Activated CD8-positive, alpha-beta memory T cell treated with anti-CD3 and anti-CD28 coated beads for 36 hours (primary cell): ENCODE data around the gene HMGCS2. TPM values are rescaled to one million over a fixed set of nuclear protein-coding genes. Genes with fewer than 3 reads are reported as not detected.
"Not testable (repeated sequence)": the region's sequence is repeated elsewhere in the genome, so short reads cannot be mapped to it uniquely, and the experiment has no call there.

Experiments used
- CTCF ChIA-PET: fragments of 350-600 bp; sonication (Branson Sonifier 250); formaldehyde crosslinking; loops from one replicate; lab custom pipeline; 2021; ENCODE audit warnings: antibody characterized with exemption; lab: Charles Lee
- POLR2A ChIA-PET: fragments of 350-600 bp; sonication (Branson Sonifier 250); formaldehyde crosslinking; loops from one replicate; lab custom pipeline; 2021; ENCODE audit warnings: antibody characterized with exemption; lab: Charles Lee
- total RNA-seq, 2 experiments: library from RNA; stranded (reverse); gene quantifications; one replicate each; pipeline ENCODE4 v1.2.3, GENCODE V29; 2021

Gene HMGCS2
- total RNA-seq, 2 experiments from 2014 or later = not detected

DNA sequence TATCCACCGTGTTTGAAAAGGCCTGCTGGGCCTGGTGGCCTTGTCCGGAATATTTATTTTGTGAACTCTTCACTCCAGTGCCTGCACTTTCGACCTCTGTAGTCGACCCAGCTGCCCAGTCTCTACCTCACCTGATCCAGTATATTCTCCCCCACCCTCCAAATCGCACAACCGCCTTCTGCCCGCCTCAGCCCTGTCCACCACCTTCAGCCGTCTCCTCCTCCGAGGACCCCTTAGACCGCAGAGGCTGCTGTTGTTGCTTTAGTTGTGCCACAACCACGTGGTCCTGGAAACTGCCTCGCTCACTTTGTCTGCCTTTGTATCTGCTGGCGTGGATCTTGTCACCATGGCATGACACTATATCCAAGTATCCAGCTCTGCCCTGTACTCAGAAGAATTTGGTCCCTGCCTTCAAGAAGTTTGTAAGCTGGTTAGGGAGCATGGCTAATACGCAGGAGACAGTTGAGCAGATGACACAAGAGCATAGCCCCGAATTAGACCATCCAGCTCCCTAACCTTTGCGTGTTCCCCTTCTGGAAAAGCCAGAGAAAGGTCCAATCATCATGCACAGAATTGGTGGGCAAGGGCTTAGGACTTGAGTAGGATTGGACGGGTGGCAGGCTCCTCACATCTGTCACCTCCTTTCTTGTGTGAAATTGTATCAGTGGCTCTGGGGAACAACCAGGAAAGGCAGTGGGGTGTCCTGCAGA is 55.5 kb downstream of the HMGCS2 start:
- POLR2A ChIA-PET = no interaction called here
- CTCF ChIA-PET = no interaction called here

DNA sequence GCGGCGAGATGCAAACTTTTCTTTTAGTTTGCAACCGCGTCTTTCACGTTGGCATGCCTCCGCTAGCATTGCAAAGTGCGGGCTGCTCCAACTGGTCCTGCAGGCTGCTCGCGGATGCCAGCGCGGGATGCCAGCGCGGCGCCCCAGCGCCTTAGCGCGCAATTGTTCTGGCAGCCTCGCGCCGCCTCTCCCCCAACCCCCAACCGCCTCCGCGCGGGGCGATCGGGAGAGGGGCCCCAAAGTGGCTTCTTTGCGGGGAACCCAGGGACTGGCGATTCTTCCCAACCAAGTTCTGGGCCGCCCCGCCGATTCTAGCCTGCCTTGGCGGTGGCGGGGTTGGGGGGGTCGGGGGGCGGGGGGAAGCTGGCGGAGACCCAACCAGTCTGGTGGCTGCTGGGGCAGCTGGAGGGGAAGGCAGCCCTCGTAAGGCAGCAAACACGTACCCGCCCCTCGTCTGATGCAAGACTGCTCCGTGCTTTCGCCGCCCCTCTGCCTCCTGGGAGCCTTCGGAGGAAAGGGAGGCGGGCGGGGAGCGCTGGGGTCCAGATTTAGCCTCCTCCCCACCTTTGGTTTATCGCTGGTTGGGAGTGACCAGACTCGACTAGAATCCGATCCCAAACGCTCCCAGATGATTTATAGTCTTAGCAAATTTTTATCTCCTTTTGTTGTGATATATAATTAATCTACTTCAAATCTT is 56.2 kb downstream of the HMGCS2 start:
- POLR2A ChIA-PET = interaction anchor here (0.7 kb wide), 2 partner anchors 411 to 531 kb away, joined by 5 to 11 read pairs; no protein-coding TSS in a partner anchor
- CTCF ChIA-PET = interaction anchor here (0.9 kb wide), 1 partner anchor 64 kb away, joined by 3 read pairs; the partner anchor contains the start of gene ZNF697

DNA sequence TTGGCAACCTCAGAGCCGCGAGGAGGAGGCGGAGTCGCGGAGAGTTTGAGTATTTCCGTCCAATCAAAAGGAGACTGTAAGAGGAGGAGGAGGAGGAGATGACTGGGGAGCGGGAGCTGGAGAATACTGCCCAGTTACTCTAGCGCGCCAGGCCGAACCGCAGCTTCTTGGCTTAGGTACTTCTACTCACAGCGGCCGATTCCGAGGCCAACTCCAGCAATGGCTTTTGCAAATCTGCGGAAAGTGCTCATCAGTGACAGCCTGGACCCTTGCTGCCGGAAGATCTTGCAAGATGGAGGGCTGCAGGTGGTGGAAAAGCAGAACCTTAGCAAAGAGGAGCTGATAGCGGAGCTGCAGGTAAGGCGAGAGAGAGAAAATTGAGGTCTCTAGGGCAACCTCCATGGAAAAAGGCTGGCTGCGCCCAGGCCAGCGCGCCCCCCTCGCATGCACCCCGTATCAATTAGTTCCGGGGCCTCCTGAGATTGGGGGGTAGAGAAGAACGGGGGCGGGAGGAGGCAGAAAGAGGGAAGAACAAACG is 56.8 kb downstream of the HMGCS2 start, which contains the start of gene PHGDH:
TSS of gene PHGDH (plus strand) at position 131 of the 538 bp plus-strand sequence. CDS start at position 220, 89 bp downstream.
- ChIA-PET CTCF (interaction anchor here (0.8 to 0.9 kb wide), 2 partner anchors 63 to 93 kb away, joined by 3 read pairs; partner anchors contain the start of gene ZNF697), POLR2A (interaction anchor here (0.7 kb wide), 2 partner anchors 410 to 531 kb away, joined by 5 to 11 read pairs; no protein-coding TSS in a partner anchor)

DNA sequence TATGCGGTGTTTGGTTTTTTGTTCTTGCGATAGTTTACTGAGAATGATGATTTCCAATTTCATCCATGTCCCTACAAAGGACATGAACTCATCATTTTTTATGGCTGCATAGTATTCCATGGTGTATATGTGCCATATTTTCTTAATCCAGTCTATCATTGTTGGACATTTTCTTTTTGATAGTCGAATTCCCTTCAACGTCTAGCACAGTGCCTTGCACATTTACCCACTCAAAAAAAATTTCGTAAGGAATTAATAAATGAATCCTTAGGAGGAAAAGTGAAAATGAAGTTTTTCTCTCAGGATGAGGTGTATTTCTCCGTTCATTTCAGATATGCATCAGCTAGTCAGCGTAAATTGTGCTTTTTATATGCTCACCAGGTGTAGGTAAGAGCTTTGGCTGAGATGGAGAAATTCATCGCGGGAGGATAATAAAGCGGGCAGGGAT is 57.3 kb downstream of the HMGCS2 start:
- ChIA-PET CTCF (interaction anchor here (0.8 kb wide), 1 partner anchor 93 kb away, joined by 3 read pairs; no protein-coding TSS in a partner anchor), POLR2A (interaction anchor here (0.7 kb wide), 2 partner anchors 410 to 530 kb away, joined by 5 to 11 read pairs; no protein-coding TSS in a partner anchor)

DNA sequence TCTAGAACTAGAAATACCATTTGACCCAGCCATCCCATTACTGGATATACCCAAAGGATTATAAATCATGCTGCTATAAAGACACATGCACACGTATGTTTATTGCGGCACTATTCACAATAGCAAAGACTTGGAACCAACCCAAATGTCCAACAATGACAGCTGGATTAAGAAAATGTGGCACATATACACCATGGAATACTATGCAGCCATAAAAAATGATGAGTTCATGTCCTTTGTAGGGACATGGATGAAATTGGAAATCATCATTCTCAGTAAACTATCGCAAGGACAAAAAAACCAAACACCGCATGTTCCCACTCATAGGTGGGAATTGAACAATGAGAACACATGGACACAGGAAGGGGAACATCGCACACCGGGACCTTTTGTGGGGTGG is 62.1 kb downstream of the HMGCS2 start:
- CTCF ChIA-PET, POLR2A ChIA-PET: not testable (repeated sequence)

DNA sequence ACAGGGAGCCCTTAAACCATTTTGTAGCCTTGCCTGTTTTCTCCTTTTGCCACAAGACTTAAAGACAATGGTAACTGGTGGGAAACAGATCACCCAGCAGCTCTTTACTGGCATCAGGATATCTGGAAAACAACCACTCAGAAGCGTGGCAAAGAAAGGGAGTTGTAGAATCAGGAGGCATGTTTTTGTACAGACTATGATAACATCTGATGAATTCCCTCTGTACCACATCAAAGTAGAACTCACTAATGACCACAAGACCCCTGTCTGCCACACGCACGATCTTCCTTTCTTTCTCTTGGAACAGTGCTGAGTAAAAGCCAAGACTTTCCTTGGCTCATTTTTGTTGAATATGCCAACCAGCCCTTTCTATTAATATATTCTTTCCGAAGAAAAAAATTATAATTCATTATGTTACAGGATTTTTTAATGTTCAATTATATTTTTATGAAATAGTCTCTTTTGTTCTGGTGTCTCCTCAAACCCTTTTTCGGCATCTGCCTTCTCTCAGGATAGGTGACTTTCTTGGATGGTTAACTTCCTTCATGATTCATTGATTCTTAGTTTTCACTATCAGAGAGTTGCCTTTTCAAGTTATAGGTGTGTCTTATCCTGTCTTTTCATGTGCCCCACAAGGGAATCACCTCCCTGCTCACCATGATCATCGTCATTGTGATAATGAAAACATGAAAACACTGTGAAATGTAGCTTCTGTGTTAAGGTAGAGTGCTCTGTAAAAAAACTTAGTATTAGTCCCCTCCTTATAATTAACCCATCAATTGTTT is 64.8 kb downstream of the HMGCS2 start:
- CTCF ChIA-PET = no interaction called here

DNA sequence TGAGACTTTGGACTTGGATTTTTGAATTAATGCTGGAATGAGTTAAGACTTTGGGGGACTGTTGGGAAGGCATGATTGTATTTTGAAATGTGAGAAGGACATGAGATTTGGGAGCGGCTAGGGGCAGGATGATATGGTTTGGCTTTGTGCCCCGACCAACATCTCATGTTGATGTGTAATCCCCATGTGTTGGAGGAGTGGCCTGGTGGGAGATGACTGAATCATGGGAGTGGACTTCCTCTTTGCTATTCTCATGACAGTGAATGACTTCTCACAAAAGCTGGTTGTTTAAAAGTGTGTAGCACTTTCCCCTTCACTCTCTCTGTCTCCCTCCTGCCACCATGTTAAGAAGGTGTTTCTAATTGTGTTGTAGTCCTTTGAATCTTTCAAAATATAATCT is 66.3 kb downstream of the HMGCS2 start:
- POLR2A ChIA-PET = no interaction called here
- CTCF ChIA-PET = no interaction called here

More for the DNA sequence above, 64.8 kb downstream of the HMGCS2 start:
- POLR2A ChIA-PET = no interaction called here

DNA sequence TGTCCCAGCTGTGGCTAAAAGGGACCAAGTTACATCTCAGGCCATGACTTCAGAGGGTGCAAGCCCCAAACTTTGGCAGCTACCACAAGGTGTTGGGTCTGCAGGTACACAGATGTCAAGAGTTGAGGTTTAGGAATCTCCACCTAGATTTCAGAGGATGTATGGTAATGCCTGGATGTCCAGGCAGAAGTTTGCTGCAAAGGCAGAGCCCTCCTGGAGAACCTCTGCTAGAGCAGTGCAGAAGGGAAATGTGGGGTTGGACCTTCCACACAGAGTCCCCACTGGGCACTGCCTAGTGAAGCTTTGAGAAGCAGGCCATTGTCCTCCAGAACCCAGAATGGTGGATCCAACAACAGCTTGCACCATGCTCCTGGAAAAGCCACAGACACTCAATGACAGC is 67.0 kb downstream of the HMGCS2 start:
- ChIA-PET POLR2A (no interaction called here), CTCF (no interaction called here)

DNA sequence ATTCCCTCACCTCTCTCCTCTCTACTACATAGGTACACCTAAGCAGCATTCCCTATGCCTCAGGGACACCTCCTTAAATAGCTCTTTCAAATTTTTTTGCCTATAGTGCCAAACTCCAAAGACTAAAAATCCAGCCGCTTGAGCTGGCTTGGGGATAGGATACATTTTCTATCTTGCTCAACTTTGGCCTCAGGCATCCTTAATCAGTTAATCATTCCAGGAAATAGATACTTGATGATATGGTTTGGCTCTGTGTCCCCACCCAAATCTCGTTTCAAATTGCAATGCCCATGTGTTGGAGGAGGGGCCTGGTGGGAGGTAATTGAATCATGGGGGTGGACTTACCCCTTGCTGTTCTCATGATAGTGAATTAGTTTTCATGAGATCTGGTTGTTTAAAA is 68.4 kb downstream of the HMGCS2 start:
- ChIA-PET CTCF (no interaction called here), POLR2A (no interaction called here)

Other genes with a start within 250 kb of the HMGCS2 start
- 1 to 10 TPM in 1 of 2 experiments, under 1 TPM in 1; 0.99 to 1.0 TPM for gene ZNF697, start 120.6 kb downstream of the HMGCS2 start, total RNA-seq
- 100 to 1,000 TPM; 171 to 185 TPM for gene PHGDH, start 57.0 kb downstream of the HMGCS2 start, total RNA-seq
- 1 to 10 TPM; 3.1 to 3.6 TPM for gene REG4, start 42.6 kb upstream of the HMGCS2 start, total RNA-seq
- not detected for gene ADAM30, start 127.6 kb upstream of the HMGCS2 start, total RNA-seq